OCI-LY3 (cell line): ENCODE measurements around the gene NOS1.

ENCODE experiments used
- CTCF ChIP-seq: fragments of 200-600, 300-600 bp; sonication (generic); IDR thresholded peaks from 2 replicates; pipeline ENCODE4 v1.5.1; 2014; ENCODE audit warnings: antibody characterized with exemption, low read length, low read depth
- EZH2phosphoT487 ChIP-seq: fragments of 200-600 bp; shearing (Covaris generic); IDR thresholded peaks from 2 replicates; pipeline ENCODE4 v1.6.1; 2018; ENCODE audit warnings: antibody characterized with exemption, mixed run types, low read depth

- no peak for TF ChIP-seq CTCF
- TF ChIP-seq EZH2phosphoT487 = no peak
These were observed 11.3 kb downstream of the NOS1 start for GRCh38 chr12:117350140-117350539.
